ENCODE measurements around the gene SLC6A18. TPM values are rescaled to one million over a fixed set of nuclear protein-coding genes. Genes with fewer than 3 reads are reported as not detected.

The SLC6A18 gene
- total and polyA plus RNA-seq, 10 of the 15 experiments (the other 5 are each of a cell fraction or from before 2014, with no cell fraction given) = not detected

GRCh38 chr5:1184163-1184470 is 41.1 kb upstream of the SLC6A18 start:
- H2AFZ ChIP-seq (ENCODE audit: control insufficient read depth, low read depth, low read length) = no peak overlapping the region
- H3K9ac ChIP-seq (ENCODE audit: control insufficient read depth, insufficient read depth, low read length) = no peak overlapping the region
- DNase-seq (ENCODE audit: low read depth, low spot score) (no peak), FAIRE-seq (no peak), ATAC-seq (no peak)
- in situ Hi-C loops (cut with MboI) (no loop called here), intact Hi-C loops (cut with micrococcal nuclease; ENCODE audit: unreplicated experiment) (no loop called here)
- no peak overlapping the region for H3K27ac ChIP-seq (ENCODE audit: control insufficient read depth, insufficient read depth)
- no peaks in the 10 kb centered on the region for H3K36me3 ChIP-seq (ENCODE audit: control insufficient read depth in 2 of 2, insufficient read depth in 2 of 2, low read length in 1 of 2)
- H3K4me1 ChIP-seq (ENCODE audit: control insufficient read depth, insufficient read depth, low read length) = no peaks in the 10 kb centered on the region
- no TSS peak for BruUV-seq (replicated peaks)
- H3K79me2 ChIP-seq (ENCODE audit: control insufficient read depth, insufficient read depth, low read length) = no peaks in the 10 kb centered on the region
- H3K4me2 ChIP-seq (ENCODE audit: control insufficient read depth, insufficient read depth) = no peak overlapping the region
- H3K27me3 ChIP-seq (replicated peaks in 1 of 2; ENCODE audit: control insufficient read depth in 2 of 2, insufficient read depth in 2 of 2, low read length in 1 of 2) = no peaks in the 10 kb centered on the region; a peak in 1 of 4 replicates
- SMC1A ChIA-PET (ENCODE audit: uncharacterized antibody, unreplicated experiment) = interaction anchor here (1.1 kb wide), 1 partner anchor 10 kb away, joined by 3 read pairs; no protein-coding TSS in a partner anchor
- POLR2A ChIA-PET = no interaction called here
- RAD21 ChIA-PET (ENCODE audit: unreplicated experiment) = no interaction called here
- no peaks in the 10 kb centered on the region for H4K20me1 ChIP-seq (ENCODE audit: control insufficient read depth, insufficient read depth)
- no peak overlapping the region for H3K4me3 ChIP-seq
- no peak for TF ChIP-seq MTA3 (IDR thresholded peaks at IDR 0.05; ENCODE audit: borderline replicate concordance, low read length)
- TF ChIP-seq KDM1A (IDR thresholded peaks at IDR 0.05; ENCODE audit: borderline replicate concordance) = no peak
- no peak for TF ChIP-seq SMC3 (IDR thresholded peaks at IDR 0.05; ENCODE audit: borderline replicate concordance, low read length)
- no peak for TF ChIP-seq SPI1 (IDR thresholded peaks at IDR 0.05; ENCODE audit: borderline replicate concordance, insufficient read depth, low read depth, low read length)
- TF ChIP-seq MEF2B (IDR thresholded peaks at IDR 0.05; ENCODE audit: partially characterized antibody, poor library complexity, severe bottlenecking) = no peak
- no peak for TF ChIP-seq REST (IDR thresholded peaks at IDR 0.05; ENCODE audit: low read depth, low read length)
- TF ChIP-seq ZNF207 (IDR thresholded peaks at IDR 0.05; ENCODE audit: borderline replicate concordance) = no peak
- TF ChIP-seq NR2C1 (IDR thresholded peaks at IDR 0.05) = no peak
- TF ChIP-seq JUNB (IDR thresholded peaks at IDR 0.05) = no peak
- no peak for TF ChIP-seq IKZF2 (IDR thresholded peaks at IDR 0.05)
- no peak for TF ChIP-seq CREB1 (IDR thresholded peaks at IDR 0.05; ENCODE audit: low read depth)
- CTCF ChIA-PET = no interaction called here
- 61% methylated on average over 6 of the region's 8 CpGs for WGBS (ENCODE audit: insufficient coverage, insufficient replicate concordance, low lambda C conversion rate, missing lambda C conversion rate)
- no peaks in the 10 kb centered on the region for H3K9me3 ChIP-seq (replicated peaks; ENCODE audit: control insufficient read depth, insufficient read depth, low read length)
